HEK293 (cell line): ENCODE data around the gene CAPRIN1.
"Not testable (repeated sequence)": the region's sequence is repeated elsewhere in the genome, so short reads cannot be mapped to it uniquely, and the experiment has no call there.

Source experiments
- CTCF ChIA-PET: fragments of 350-600 bp; formaldehyde crosslinking; extraction: SDS; loops from one replicate; lab custom pipeline; 2021; ENCODE audit warnings: antibody characterized with exemption; lab: Yijun Ruan, JAX
- POLR2A ChIA-PET: fragments of 300-600 bp; formaldehyde crosslinking; extraction: SDS; loops from one replicate; lab custom pipeline; 2020; ENCODE audit warnings: antibody characterized with exemption, inconsistent platforms; lab: Yijun Ruan, JAX
- H3K27ac ChIP-seq: fragments of 200-500 bp; sonication (Bioruptor generic); 2 replicates; pipeline ENCODE4 v1.5.1; 2014; ENCODE audit warnings: low read depth, low read length, control low read depth, inconsistent platforms; ENCODE audit errors: extremely low read depth
- H3K36me3 ChIP-seq, 2 experiments: fragments of 200-500 bp in 1 of 2; sonication (Bioruptor generic) in 1 of 2; 1 replicate in 1 of 2; 2 replicates in 1 of 2; pipeline ENCODE4 v1.5.1; 2014 to 2017; ENCODE audit warnings: inconsistent platforms in 2 of 2, low read length in 2 of 2; ENCODE audit not compliant: control insufficient read depth in 2 of 2, insufficient read depth in 1 of 2
- H3K4me1 ChIP-seq: fragments of 200-500 bp; sonication (Bioruptor generic); 2 replicates; pipeline ENCODE4 v1.5.1; 2014; ENCODE audit warnings: mild to moderate bottlenecking, low read length, inconsistent platforms; ENCODE audit not compliant: control insufficient read depth, insufficient read depth
- H3K4me3 ChIP-seq: 2 replicates; pipeline ENCODE4 v1.5.1; 2011; ENCODE audit warnings: low read depth, mild to moderate bottlenecking, control low read depth, low read length, moderate library complexity
- H3K9me3 ChIP-seq: fragments of 200-500 bp; sonication (Bioruptor generic); 2 replicates; pipeline ENCODE4 v1.5.1; 2014; ENCODE audit warnings: low read depth, low read length, inconsistent platforms; ENCODE audit not compliant: control insufficient read depth, insufficient read depth
- BCL11A ChIP-seq: fragments of 450-650 bp; formaldehyde crosslinking; IDR thresholded peaks from 2 replicates; pipeline ENCODE4 v1.5.1; 2016; ENCODE audit warnings: low read depth, missing biosample characterization, missing genetic modification characterization
- CTCF ChIP-seq: fragments of 450-650 bp; formaldehyde crosslinking; IDR thresholded peaks from 2 replicates; pipeline ENCODE4 v1.5.1; 2016; ENCODE audit warnings: missing biosample characterization, missing genetic modification characterization
- KLF9 ChIP-seq: fragments of 450-650 bp; formaldehyde crosslinking; IDR thresholded peaks from 2 replicates; pipeline ENCODE4 v1.5.1; 2016; ENCODE audit warnings: missing biosample characterization, missing genetic modification characterization, low read depth
- SCRT1 ChIP-seq: fragments of 450-650 bp; formaldehyde crosslinking; IDR thresholded peaks from 2 replicates; pipeline ENCODE4 v1.5.1; 2016; ENCODE audit warnings: missing biosample characterization, missing genetic modification characterization, borderline replicate concordance
- TSHZ1 ChIP-seq: fragments of 450-650 bp; formaldehyde crosslinking; IDR thresholded peaks from 2 replicates; pipeline ENCODE4 v1.5.1; 2016; ENCODE audit warnings: missing biosample characterization, missing genetic modification characterization, borderline replicate concordance
- YY2 ChIP-seq: fragments of 450-650 bp; formaldehyde crosslinking; IDR thresholded peaks from 2 replicates; pipeline ENCODE4 v1.5.1; 2016; ENCODE audit warnings: missing biosample characterization, missing genetic modification characterization
- ZBTB48 ChIP-seq: fragments of 450-650 bp; formaldehyde crosslinking; IDR thresholded peaks from 2 replicates; pipeline ENCODE4 v1.5.1; 2016; ENCODE audit warnings: missing biosample characterization, missing genetic modification characterization
- ZNF121 ChIP-seq: fragments of 450-650 bp; formaldehyde crosslinking; IDR thresholded peaks from 2 replicates; pipeline ENCODE4 v1.5.1; 2016; ENCODE audit warnings: missing biosample characterization, missing genetic modification characterization
- ZNF138 ChIP-seq: fragments of 450-650 bp; formaldehyde crosslinking; IDR thresholded peaks from 2 replicates; pipeline ENCODE4 v1.5.1; 2016; ENCODE audit warnings: missing biosample characterization, missing genetic modification characterization, borderline replicate concordance
- ZNF146 ChIP-seq: fragments of 450-650 bp; formaldehyde crosslinking; IDR thresholded peaks from 2 replicates; pipeline ENCODE4 v1.5.1; 2016; ENCODE audit warnings: missing biosample characterization, missing genetic modification characterization
- ZNF223 ChIP-seq: fragments of 450-650 bp; formaldehyde crosslinking; IDR thresholded peaks from 2 replicates; pipeline ENCODE4 v1.5.1; 2016; ENCODE audit warnings: missing biosample characterization, missing genetic modification characterization
- ZNF239 ChIP-seq: fragments of 450-650 bp; formaldehyde crosslinking; IDR thresholded peaks from 2 replicates; pipeline ENCODE4 v1.5.1; 2016; ENCODE audit warnings: missing biosample characterization, missing genetic modification characterization
- ZNF26 ChIP-seq: fragments of 450-650 bp; formaldehyde crosslinking; IDR thresholded peaks from 2 replicates; pipeline ENCODE4 v1.5.1; 2016; ENCODE audit warnings: missing biosample characterization, missing genetic modification characterization
- ZNF530 ChIP-seq: fragments of 450-650 bp; formaldehyde crosslinking; IDR thresholded peaks from 2 replicates; pipeline ENCODE4 v1.5.1; 2016; ENCODE audit warnings: low read depth, missing biosample characterization, missing genetic modification characterization
- ZNF701 ChIP-seq: fragments of 450-650 bp; formaldehyde crosslinking; IDR thresholded peaks from 2 replicates; pipeline ENCODE4 v1.5.1; 2016; ENCODE audit warnings: missing biosample characterization, missing genetic modification characterization
- ZNF704 ChIP-seq: fragments of 450-650 bp; formaldehyde crosslinking; IDR thresholded peaks from 2 replicates; pipeline ENCODE4 v1.5.1; 2016; ENCODE audit warnings: missing biosample characterization, missing genetic modification characterization
- ZNF843 ChIP-seq: fragments of 450-650 bp; formaldehyde crosslinking; IDR thresholded peaks from 2 replicates; pipeline ENCODE4 v1.5.1; 2016; ENCODE audit warnings: missing biosample characterization, missing genetic modification characterization
- ZSCAN23 ChIP-seq: fragments of 450-650 bp; formaldehyde crosslinking; IDR thresholded peaks from 2 replicates; pipeline ENCODE4 v1.5.1; 2016; ENCODE audit warnings: missing biosample characterization, missing genetic modification characterization
- ZSCAN4 ChIP-seq: fragments of 450-650 bp; formaldehyde crosslinking; IDR thresholded peaks from 2 replicates; pipeline ENCODE4 v1.5.1; 2017; ENCODE audit warnings: missing biosample characterization, missing genetic modification characterization

CAPRIN1 gene

GRCh38 chr11:34086554-34087283, 35.2 kb downstream of the CAPRIN1 start (continued):
- TF ChIP-seq ZNF843 (tag by site-specific recombination) = no peak
- TF ChIP-seq ZSCAN4 (tag by site-specific recombination) = no peak

GRCh38 chr11:34091825-34092224, 40.3 kb downstream of the CAPRIN1 start:
- CTCF ChIA-PET = no interaction called here
- Histone ChIP-seq H3K27ac (no peak overlapping the region), H3K4me3 (no peak overlapping the region), H3K4me1 (no peaks in the 10 kb centered on the region), H3K36me3 (peaks cover 66 to 98% of the 10 kb centered on the region in 2 experiments), H3K9me3 (no peaks in the 10 kb centered on the region)
- no peak for TF ChIP-seq ZNF530 (tag by site-specific recombination)
- TF ChIP-seq ZSCAN23 (tag by site-specific recombination) = no peak
- TF ChIP-seq ZNF223 = no peak
- no peak for TF ChIP-seq ZNF239 (tag by site-specific recombination)
- TF ChIP-seq BCL11A (tag by site-specific recombination) = no peak
- no peak for TF ChIP-seq KLF9 (tag by site-specific recombination)
- no peak for TF ChIP-seq ZNF138 (tag by site-specific recombination)
- TF ChIP-seq SCRT1 (tag by site-specific recombination) = no peak
- no peak for TF ChIP-seq ZNF701 (tag by site-specific recombination)
- TF ChIP-seq CTCF (tag by site-specific recombination) = no peak
- POLR2A ChIA-PET = no interaction called here

- CTCF ChIA-PET, H3K27ac ChIP-seq, H3K9me3 ChIP-seq, H3K4me3 ChIP-seq, H3K4me1 ChIP-seq: not testable (repeated sequence)
- peaks cover 54 to 100% of the 10 kb centered on the region in 2 experiments for H3K36me3 ChIP-seq
- POLR2A ChIA-PET = interaction anchor here (1.0 to 1.7 kb wide), 2 partner anchors 10 to 44 kb away, joined by 4 to 5 read pairs; partner anchors contain the start of genes CAPRIN1 and NAT10
- peak; percentile 82 for TF ChIP-seq ZNF121
Measured at GRCh38 chr11:34094900-34095299, 43.4 kb downstream of the CAPRIN1 start.

- CTCF ChIA-PET = interaction anchor here (0.7 to 1.2 kb wide), 2 partner anchors 13 to 18 kb away, joined by 3 to 5 read pairs; no protein-coding TSS in a partner anchor
Measured at GRCh38 chr11:34098813-34099212, 47.3 kb downstream of the CAPRIN1 start.

More at GRCh38 chr11:34098813-34099212, 47.3 kb downstream of the CAPRIN1 start:
- Histone ChIP-seq H3K4me3 (no peak overlapping the region), H3K36me3 (peaks cover 23 to 89% of the 10 kb centered on the region in 2 experiments), H3K9me3 (no peaks in the 10 kb centered on the region), H3K4me1 (no peaks in the 10 kb centered on the region), H3K27ac (no peak overlapping the region)
- POLR2A ChIA-PET = no interaction called here
- TF ChIP-seq ZBTB48 (tag by site-specific recombination) = no peak
- no peak for TF ChIP-seq TSHZ1 (tag by site-specific recombination)
- no peak for TF ChIP-seq YY2 (tag by site-specific recombination)
- no peak for TF ChIP-seq ZNF146 (tag by site-specific recombination)
- no peak for TF ChIP-seq ZNF704
- TF ChIP-seq ZNF26 = no peak
